Measurements from ENCODE around the gene CD247.

The CD247 gene

GRCh38 chr1:167542109-167543032 lies 24.0 kb upstream of the CD247 start:
- in situ Hi-C loops (cut with MboI; ENCODE audit: low sequenced_read_pairs), result no loop called here

- in situ Hi-C loops (cut with MboI; ENCODE audit: low sequenced_read_pairs), result no loop called here
Measured at GRCh38 chr1:167541610-167542009, 23.3 kb upstream of the CD247 start.

DNA sequence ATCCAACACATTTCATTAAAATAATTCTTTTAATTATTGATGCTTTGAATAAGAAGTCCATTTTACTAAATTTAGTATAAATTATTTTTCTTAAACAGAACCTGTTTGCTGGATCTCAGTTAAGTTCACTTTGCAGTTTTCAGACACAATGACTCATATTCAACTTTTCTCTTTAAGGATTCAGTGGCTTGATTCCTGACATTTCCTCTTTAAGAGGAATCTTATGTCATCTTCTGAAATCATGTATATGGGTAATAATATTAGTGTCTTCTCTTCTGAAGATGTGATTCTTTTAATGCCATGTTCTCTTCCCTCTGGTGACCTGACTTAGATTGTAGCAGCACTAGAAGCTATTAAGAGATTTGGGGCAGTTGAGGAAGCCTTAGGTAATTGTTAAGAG lies 22.7 kb upstream of the CD247 start:
- in situ Hi-C loops (cut with MboI; ENCODE audit: low sequenced_read_pairs), result no loop called here

DNA sequence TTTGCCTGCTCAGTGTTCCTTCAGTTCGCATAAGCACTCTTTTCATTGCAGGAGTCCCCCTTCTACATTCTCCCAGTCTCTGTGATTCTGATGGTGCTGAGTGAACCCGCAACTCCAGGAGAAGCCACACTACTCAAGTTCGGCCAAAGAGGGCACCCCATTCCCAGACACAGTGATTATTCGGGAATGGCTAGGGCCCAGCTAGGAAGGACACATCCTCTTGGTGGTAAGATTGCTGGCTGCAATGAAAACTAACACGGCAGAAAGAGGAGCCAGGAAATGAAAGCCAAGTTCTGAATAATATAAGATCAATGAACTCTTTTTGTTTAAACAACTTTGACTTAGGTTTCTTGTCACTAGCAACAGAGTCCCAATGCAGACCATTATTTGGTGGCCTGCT lies 20.3 kb upstream of the CD247 start:
- in situ Hi-C loops (cut with MboI; ENCODE audit: low sequenced_read_pairs), result no loop called here

- in situ Hi-C loops (cut with MboI; ENCODE audit: low sequenced_read_pairs), result no loop called here
Measured at GRCh38 chr1:167533851-167534300, 15.5 kb upstream of the CD247 start.

- in situ Hi-C loops (cut with MboI; ENCODE audit: low sequenced_read_pairs), result no loop called here
Measured at GRCh38 chr1:167532964-167533824, 14.9 kb upstream of the CD247 start.

GRCh38 chr1:167532375-167532774 lies 14.0 kb upstream of the CD247 start:
- in situ Hi-C loops (cut with MboI; ENCODE audit: low sequenced_read_pairs), result no loop called here

DNA sequence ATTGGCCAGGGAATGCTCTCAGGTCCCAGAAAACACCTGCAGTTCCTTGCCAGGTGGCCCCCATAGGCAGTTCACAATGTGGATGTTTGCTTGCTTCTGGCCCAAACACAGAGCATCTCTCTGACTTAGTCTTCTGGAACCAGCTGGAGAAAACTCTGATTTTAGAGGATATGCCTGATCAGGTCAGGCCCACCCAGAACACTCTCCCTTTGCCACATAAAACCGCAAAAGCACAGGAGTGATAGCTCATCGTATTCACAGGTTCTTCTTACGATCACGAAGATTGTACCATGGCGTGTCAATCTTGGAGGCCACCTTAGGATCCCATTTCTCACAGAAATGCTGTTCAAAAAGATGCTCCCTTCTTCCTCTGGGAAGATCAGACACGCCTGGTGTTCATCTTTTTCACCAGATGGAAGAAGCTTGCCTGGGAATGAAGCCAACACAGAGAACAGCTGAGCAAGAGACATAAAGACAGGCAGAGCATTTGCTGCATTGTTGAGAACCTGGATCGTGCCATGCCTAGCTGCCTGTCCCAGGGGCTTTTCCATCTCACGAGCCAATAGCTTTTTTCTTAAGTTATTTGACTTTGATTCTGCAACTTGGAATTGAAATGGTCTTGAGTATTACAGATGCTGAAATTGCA lies 11.6 kb upstream of the CD247 start:
- in situ Hi-C loops (cut with MboI; ENCODE audit: low sequenced_read_pairs), result no loop called here

GRCh38 chr1:167528057-167528728 lies 9.9 kb upstream of the CD247 start:
- in situ Hi-C loops (cut with MboI; ENCODE audit: low sequenced_read_pairs), result no loop called here

DNA sequence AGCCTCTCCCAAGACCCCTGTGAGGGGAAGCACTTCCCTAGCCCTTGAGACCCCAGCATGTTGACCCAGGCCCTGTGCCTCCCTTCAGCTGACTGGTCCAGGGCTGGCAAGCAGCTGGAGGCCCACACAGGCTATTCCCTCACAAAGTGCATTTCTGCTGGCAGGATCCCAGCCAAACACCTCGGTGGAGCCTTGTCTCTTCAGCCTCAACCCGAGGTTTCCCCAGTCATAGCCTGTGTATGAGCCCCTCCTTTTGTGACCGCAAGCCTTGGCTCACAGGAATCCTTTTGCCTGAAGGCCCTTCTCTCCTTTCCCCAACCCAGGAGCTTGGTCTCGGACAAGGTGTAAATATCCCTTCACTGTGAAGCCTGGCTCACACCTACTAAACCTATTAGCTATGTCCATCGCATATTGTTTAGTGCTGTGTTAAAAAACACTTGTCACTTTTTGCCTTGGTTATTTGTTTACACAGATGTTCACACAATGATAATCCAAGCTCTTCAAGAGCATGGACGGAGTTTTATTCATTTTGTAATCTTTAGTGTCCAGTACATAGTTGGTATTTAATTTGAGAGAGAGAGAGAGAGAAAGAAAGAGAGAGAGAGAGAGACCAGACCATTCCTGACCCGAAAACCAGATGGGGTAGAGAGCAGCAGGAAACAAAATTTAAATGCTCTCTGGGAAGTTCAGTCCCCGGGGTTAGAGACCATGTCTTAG lies 8.5 kb upstream of the CD247 start:
- in situ Hi-C loops (cut with MboI; ENCODE audit: low sequenced_read_pairs), result no loop called here

DNA sequence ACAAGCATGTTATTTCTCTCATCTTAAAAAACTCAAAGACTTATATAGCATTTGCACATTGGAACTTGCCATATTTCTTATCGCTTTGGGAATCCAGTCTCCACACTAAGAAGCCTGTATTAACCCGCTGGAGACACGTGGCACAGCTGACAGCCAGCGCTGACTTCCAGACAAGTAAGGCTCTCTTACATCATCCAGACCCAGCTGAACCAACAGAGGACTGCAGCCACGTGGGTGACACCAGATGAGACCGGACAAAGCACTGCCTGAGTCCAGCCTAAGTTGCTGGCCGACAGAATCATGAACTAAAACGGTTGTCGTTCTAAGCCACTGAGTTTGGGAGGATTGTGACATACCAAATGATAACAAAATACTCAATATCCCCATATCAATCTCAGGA lies 6.3 kb upstream of the CD247 start:
- in situ Hi-C loops (cut with MboI; ENCODE audit: low sequenced_read_pairs), result no loop called here

DNA sequence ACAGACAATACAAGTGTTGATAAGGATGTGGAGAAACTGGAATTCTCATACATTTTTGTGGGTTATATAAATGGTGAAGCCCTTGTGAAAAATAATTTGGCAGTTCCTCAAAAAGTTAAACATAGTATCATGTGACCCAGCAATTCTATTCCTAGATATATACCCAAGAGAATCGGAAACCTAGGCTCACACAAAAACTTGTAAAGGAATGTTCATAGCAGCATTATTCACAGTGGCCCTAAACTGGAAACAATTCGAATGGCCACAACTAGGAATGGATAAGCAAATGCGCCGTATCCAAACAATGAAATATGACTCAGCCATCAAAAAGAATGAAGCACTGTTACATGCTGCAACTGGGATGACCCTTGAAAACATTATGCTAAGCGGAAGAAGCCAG lies 3.9 kb upstream of the CD247 start:
- in situ Hi-C loops (cut with MboI; ENCODE audit: low sequenced_read_pairs), result no loop called here

DNA sequence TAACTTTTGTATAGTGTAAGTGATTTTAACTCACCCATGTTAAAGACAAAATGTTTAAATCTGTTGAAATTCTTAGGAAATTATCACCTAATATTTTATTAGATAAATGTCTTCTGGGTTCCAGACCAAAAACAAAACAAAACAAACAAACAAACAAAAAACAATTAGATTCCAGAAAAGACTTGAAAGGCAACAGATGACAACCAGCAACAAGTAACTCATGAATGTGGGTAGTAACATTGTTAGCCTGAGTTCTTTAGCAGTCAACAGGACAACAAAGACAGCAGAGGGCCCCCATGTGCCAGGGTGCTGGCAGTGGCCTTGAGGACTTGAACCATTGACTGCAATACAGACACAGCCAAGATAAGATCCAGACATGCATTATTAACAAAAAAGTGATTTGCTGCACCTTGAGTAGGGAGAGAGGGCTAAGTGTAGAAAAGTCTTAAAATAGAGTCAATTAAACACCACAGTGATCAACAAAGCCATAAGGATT lies 2.4 kb upstream of the CD247 start:
- in situ Hi-C loops (cut with MboI; ENCODE audit: low sequenced_read_pairs), result no loop called here

- in situ Hi-C loops (cut with MboI; ENCODE audit: low sequenced_read_pairs), result no loop called here
Measured at GRCh38 chr1:167517535-167518330, 596 bp downstream of the CD247 start.

- in situ Hi-C loops (cut with MboI; ENCODE audit: low sequenced_read_pairs), result no loop called here
Measured at GRCh38 chr1:167516404-167517388, 1.6 kb downstream of the CD247 start.

DNA sequence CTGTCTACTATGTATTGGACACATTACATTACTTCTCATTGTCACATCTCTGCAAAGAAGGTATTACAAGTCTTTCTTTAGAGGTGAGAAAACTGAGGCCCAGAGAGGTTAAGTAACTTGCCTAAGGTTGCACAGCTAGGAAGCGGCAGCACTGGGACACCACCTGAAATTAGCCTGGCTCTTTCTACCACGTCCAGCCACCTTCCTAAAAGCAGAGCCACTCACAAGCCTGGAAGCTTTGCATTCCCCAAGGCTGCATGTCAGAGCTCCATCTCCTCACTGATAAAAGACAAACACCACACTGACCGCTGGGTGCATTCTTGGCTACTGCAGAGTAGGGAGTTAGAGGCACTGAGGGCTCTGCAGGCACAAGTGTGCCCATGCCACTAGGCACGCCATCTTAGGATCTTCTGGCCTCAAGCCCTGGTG lies 2.4 kb downstream of the CD247 start:
- in situ Hi-C loops (cut with MboI; ENCODE audit: low sequenced_read_pairs), result no loop called here

DNA sequence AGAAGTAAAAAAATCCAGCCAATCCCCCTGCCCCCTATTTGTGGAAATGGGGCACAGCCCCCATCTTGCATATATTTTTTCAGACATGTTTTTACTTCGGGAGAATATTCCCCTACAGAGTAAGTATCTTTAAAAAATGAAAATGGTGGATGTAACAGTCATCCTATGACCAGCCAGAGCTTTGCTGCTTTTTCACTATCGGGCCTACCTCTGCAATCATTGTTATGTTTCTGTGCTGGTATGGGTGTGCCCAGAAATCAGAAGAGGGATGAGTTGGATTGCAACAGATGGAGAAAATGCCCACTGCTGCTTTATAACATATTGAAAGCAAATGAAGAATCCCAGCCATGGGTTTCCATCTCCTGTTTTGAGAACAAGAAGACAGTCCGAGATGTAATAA lies 2.9 kb downstream of the CD247 start:
- in situ Hi-C loops (cut with MboI; ENCODE audit: low sequenced_read_pairs), result no loop called here

DNA sequence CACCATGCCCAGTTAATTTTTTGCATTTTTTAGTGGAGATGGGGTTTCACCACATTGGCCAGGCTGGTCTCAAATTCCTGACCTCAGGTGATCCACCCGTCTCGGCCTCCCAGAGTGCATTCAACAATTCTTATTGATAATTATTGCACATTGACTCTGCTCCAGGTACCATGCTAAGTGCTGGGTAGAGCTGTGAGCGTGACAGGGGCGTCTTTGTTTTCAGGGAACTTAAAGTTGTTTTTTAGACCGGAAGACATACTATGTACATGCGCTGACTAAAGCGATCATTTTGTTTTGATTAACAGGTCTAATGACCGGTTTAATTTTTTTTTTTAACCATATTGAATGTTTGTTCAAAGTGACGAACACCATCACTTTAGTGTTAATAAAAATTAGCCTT lies 4.0 kb downstream of the CD247 start:
- in situ Hi-C loops (cut with MboI; ENCODE audit: low sequenced_read_pairs), result no loop called here

Measured in hTERT RPE-1 (cell line).